Measurements from ENCODE around the gene WDR59. TPM values are rescaled to one million over a fixed set of nuclear protein-coding genes. Genes with fewer than 3 reads are reported as not detected.

Gene WDR59
- total RNA-seq, 2 donors from 2014 or later: 46.5 to 48.3 TPM

GRCh38 chr16:74939688-74940087, 45.2 kb downstream of the WDR59 start:
- DNase-seq: no peak
- Histone ChIP-seq H3K9me3 (no peaks in the 10 kb centered on the region), H3K27me3 (no peaks in the 10 kb centered on the region), H3K27ac (no peak overlapping the region), H3K4me1 (no peaks in the 10 kb centered on the region), H3K9ac (ENCODE audit: low read depth in 2 of 2, low read length in 2 of 2) (no peak overlapping the region), H3K36me3 (no peaks in the 10 kb centered on the region), H3K4me3 (no peak overlapping the region)
- TF ChIP-seq CTCF (IDR thresholded peaks at IDR 0.05): no peak
- intact Hi-C loops (cut with DNase I): no loop called here

- TF ChIP-seq CTCF (IDR thresholded peaks at IDR 0.05): no peak
- Histone ChIP-seq H3K36me3 (no peaks in the 10 kb centered on the region), H3K4me1 (no peaks in the 10 kb centered on the region), H3K27me3 (no peaks in the 10 kb centered on the region), H3K9me3 (no peaks in the 10 kb centered on the region), H3K27ac (no peak overlapping the region), H3K4me3 (no peak overlapping the region), H3K9ac (ENCODE audit: low read depth in 2 of 2, low read length in 2 of 2) (no peak overlapping the region)
- intact Hi-C loops (cut with DNase I): no loop called here
- no peak for DNase-seq
Observed at GRCh38 chr16:74936902-74937560, 47.9 kb downstream of the WDR59 start.

GRCh38 chr16:74931445-74931844, 53.5 kb downstream of the WDR59 start:
- no peak overlapping the region for H3K27ac ChIP-seq
- TF ChIP-seq CTCF (IDR thresholded peaks at IDR 0.05): no peak
- no peaks in the 10 kb centered on the region for H3K9me3 ChIP-seq
- DNase-seq: no peak
- intact Hi-C loops (cut with DNase I): no loop called here
- H3K4me3 ChIP-seq: no peak overlapping the region
- H3K4me1 ChIP-seq: no peaks in the 10 kb centered on the region
- no peak overlapping the region for H3K9ac ChIP-seq (ENCODE audit: low read depth in 2 of 2, low read length in 2 of 2)
- no peaks in the 10 kb centered on the region for H3K36me3 ChIP-seq
- H3K27me3 ChIP-seq: no peaks in the 10 kb centered on the region

GRCh38 chr16:74929636-74930035, 55.3 kb downstream of the WDR59 start:
- H3K27ac ChIP-seq: no peak overlapping the region
- no peaks in the 10 kb centered on the region for H3K36me3 ChIP-seq
- no peak for DNase-seq
- no peaks in the 10 kb centered on the region for H3K4me1 ChIP-seq
- H3K4me3 ChIP-seq: no peak overlapping the region
- no peaks in the 10 kb centered on the region for H3K9me3 ChIP-seq
- no peak overlapping the region for H3K9ac ChIP-seq (ENCODE audit: low read depth in 2 of 2, low read length in 2 of 2)
- TF ChIP-seq CTCF (IDR thresholded peaks at IDR 0.05): no peak
- no peaks in the 10 kb centered on the region for H3K27me3 ChIP-seq
- intact Hi-C loops (cut with DNase I): no loop called here

GRCh38 chr16:74926805-74927204, 58.1 kb downstream of the WDR59 start:
- DNase-seq: no peak
- peaks cover under 1% of the 10 kb centered on the region for H3K36me3 ChIP-seq
- no peak for TF ChIP-seq CTCF (IDR thresholded peaks at IDR 0.05)
- intact Hi-C loops (cut with DNase I): no loop called here
- H3K9ac ChIP-seq (ENCODE audit: low read depth in 2 of 2, low read length in 2 of 2): no peak overlapping the region
- no peak overlapping the region for H3K27ac ChIP-seq
- no peaks in the 10 kb centered on the region for H3K4me1 ChIP-seq
- no peaks in the 10 kb centered on the region for H3K27me3 ChIP-seq
- no peak overlapping the region for H3K4me3 ChIP-seq
- no peaks in the 10 kb centered on the region for H3K9me3 ChIP-seq
